ENCODE results near the gene PEA15. TPM values are rescaled to one million over a fixed set of nuclear protein-coding genes. Genes with fewer than 3 reads are reported as not detected.

PEA15 gene
- total RNA-seq, 1 experiment from 2014 or later: 44.0 TPM

DNA sequence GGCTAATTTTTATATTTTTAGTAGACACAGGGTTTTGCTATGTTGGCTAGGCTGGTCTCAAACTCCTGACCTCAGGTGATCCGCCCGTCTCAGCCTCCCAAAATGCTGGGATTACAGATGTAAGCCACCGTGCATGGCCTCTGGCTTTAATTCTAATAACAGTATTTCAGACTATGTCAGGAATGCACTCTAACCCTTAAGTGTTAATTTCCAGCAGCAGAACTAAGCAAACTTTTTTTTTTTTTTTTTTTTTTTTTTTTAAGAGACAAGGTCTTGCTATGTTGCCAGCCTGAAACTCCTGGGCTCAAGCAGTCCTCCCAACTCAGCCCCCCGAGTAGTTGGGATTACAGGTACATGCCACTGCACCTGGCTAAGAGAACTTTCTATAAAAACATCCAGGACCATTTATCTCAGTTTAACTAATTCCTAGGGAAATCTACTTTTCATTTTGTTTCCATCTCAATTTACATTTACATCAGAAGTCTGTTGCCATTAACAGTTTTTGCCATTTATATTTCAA lies 50.7 kb downstream of the PEA15 start:
- no peaks in the 10 kb centered on the region for H3K9me3 ChIP-seq (ENCODE audit: control insufficient read depth in 1 of 2, insufficient read depth in 1 of 2, low read depth in 1 of 2, low read length in 2 of 2)
- DNase-seq (ENCODE audit: low read depth, low spot score) (no peak), ATAC-seq (no peak)
- TF ChIP-seq SIN3A (IDR thresholded peaks at IDR 0.05; ENCODE audit: low read depth) (no peak), EZH2 (IDR thresholded peaks at IDR 0.05) (no peak), ELF1 (IDR thresholded peaks at IDR 0.05; ENCODE audit: borderline replicate concordance, low read depth) (no peak), RAD21 (IDR thresholded peaks at IDR 0.05; ENCODE audit: low read depth) (no peak), POLR2AphosphoS5 (IDR thresholded peaks at IDR 0.05; ENCODE audit: low read depth, low read length) (no peak), TCF7L2 (IDR thresholded peaks at IDR 0.05; ENCODE audit: borderline replicate concordance, extremely low read depth, insufficient read depth, insufficient read length) (no peak), ZFX (IDR thresholded peaks at IDR 0.05) (no peak), CBX3 (IDR thresholded peaks at IDR 0.05; ENCODE audit: low read depth) (no peak), EGR1 (IDR thresholded peaks at IDR 0.05; ENCODE audit: low read depth) (no peak), SP1 (IDR thresholded peaks at IDR 0.05; ENCODE audit: low read depth) (no peak), CEBPB (IDR thresholded peaks at IDR 0.05; ENCODE audit: low read depth) (no peak), YY1 (IDR thresholded peaks at IDR 0.05; ENCODE audit: extremely low read depth, insufficient replicate concordance, low read depth, low read length) (no peak), ZBTB33 (IDR thresholded peaks at IDR 0.05; ENCODE audit: extremely low read depth, insufficient replicate concordance, low read length) (no peak), FOSL1 (IDR thresholded peaks at IDR 0.05; ENCODE audit: low read depth) (no peak), EZH2phosphoT487 (IDR thresholded peaks at IDR 0.05; ENCODE audit: borderline replicate concordance) (no peak)
- TF ChIP-seq, protein P1, sequence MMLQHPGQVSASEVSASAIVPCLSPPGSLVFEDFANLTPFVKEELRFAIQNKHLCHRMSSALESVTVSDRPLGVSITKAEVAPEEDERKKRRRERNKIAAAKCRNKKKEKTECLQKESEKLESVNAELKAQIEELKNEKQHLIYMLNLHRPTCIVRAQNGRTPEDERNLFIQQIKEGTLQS (IDR thresholded peaks at IDR 0.05): no peak
- TF ChIP-seq, protein P2, sequence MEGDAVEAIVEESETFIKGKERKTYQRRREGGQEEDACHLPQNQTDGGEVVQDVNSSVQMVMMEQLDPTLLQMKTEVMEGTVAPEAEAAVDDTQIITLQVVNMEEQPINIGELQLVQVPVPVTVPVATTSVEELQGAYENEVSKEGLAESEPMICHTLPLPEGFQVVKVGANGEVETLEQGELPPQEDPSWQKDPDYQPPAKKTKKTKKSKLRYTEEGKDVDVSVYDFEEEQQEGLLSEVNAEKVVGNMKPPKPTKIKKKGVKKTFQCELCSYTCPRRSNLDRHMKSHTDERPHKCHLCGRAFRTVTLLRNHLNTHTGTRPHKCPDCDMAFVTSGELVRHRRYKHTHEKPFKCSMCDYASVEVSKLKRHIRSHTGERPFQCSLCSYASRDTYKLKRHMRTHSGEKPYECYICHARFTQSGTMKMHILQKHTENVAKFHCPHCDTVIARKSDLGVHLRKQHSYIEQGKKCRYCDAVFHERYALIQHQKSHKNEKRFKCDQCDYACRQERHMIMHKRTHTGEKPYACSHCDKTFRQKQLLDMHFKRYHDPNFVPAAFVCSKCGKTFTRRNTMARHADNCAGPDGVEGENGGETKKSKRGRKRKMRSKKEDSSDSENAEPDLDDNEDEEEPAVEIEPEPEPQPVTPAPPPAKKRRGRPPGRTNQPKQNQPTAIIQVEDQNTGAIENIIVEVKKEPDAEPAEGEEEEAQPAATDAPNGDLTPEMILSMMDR (IDR thresholded peaks at IDR 0.05 in 2 of 3, conservative IDR thresholded peaks at IDR 0.05 in 1 of 3; ENCODE audit: borderline replicate concordance in 1 of 3, insufficient read depth in 1 of 3, low read depth in 2 of 3, low read length in 2 of 3): no peak
- peaks cover 76% of the 10 kb centered on the region for H3K79me2 ChIP-seq (ENCODE audit: insufficient read depth, low read length)
- ChIA-PET RAD21 (ENCODE audit: low non-redundant PET in 1 of 2, low total read pairs in 2 of 2, uncharacterized antibody in 2 of 2, unreplicated experiment in 2 of 2) (no interaction called here), POLR2A (no interaction called here), CTCF (interaction anchor here (1.7 kb wide), 1 partner anchor 14 kb away, joined by 3 read pairs; no protein-coding TSS in a partner anchor)
- intact Hi-C loops (cut with micrococcal nuclease): no loop called here
- H3K9me2 ChIP-seq (ENCODE audit: insufficient read depth): no peaks in the 10 kb centered on the region
- H4K20me1 ChIP-seq (ENCODE audit: insufficient read depth): no peaks in the 10 kb centered on the region; the same call in 1 of the 2 replicates
- H3K4me1 ChIP-seq (ENCODE audit: control insufficient read depth in 1 of 2, insufficient read depth in 2 of 2, low read length in 2 of 2): peaks cover 20 to 31% of the 10 kb centered on the region in 2 experiments
- no peak overlapping the region for H3K4me2 ChIP-seq (ENCODE audit: low read length)
- H3K27me3 ChIP-seq (ENCODE audit: insufficient read depth, low read length): no peaks in the 10 kb centered on the region
- H3K4me3 ChIP-seq (replicated peaks in 1 of 2; ENCODE audit: low read depth in 1 of 2, low read length in 2 of 2): no peak overlapping the region
- no peak overlapping the region for H3K27ac ChIP-seq (ENCODE audit: low read depth, low read length)
- no peak overlapping the region for H3K9ac ChIP-seq (ENCODE audit: low read length)
- H3K36me3 ChIP-seq (ENCODE audit: control insufficient read depth in 1 of 2, insufficient read depth in 2 of 2, low read length in 2 of 2): 0 out of 4 replicates have a peak, but pooled peaks cover 0 to 5% of the 10 kb centered on the region in 2 experiments
- no peak overlapping the region for H2AFZ ChIP-seq (ENCODE audit: low read depth, low read length, poor library complexity, severe bottlenecking)
- BruUV-seq (replicated peaks): no TSS peak
